BJ (cell line): ENCODE measurements around the gene RETN. TPM values are rescaled to one million over a fixed set of nuclear protein-coding genes. Genes with fewer than 3 reads are reported as not detected.

Source experiments
- CTCF ChIA-PET: fragments of 350-600 bp; formaldehyde crosslinking; extraction: SDS; loops from one replicate; lab custom pipeline; 2021; ENCODE audit warnings: antibody characterized with exemption, inconsistent platforms; lab: Yijun Ruan, JAX
- POLR2A ChIA-PET: fragments of 300-600 bp; sonication (Branson Sonifier 250); formaldehyde crosslinking; extraction: SDS; loops from one replicate; lab custom pipeline; 2021; ENCODE audit warnings: antibody characterized with exemption; lab: Charles Lee
- DNase-seq: peaks from one replicate; pipeline ENCODE4 v3.0.0-alpha.2; 2011; ENCODE audit warnings: low read depth
- H3K27me3 ChIP-seq: 2 replicates; pipeline ENCODE4 v1.6.0; 2011; ENCODE audit warnings: low read length; ENCODE audit not compliant: control insufficient read depth, insufficient read depth
- H3K36me3 ChIP-seq: 2 replicates; pipeline ENCODE4 v1.5.1; 2011; ENCODE audit warnings: low read length; ENCODE audit not compliant: control insufficient read depth, insufficient read depth
- H3K4me3 ChIP-seq: 2 replicates; pipeline ENCODE4 v1.5.1; 2011; ENCODE audit warnings: low read depth, mild to moderate bottlenecking, control low read depth, low read length
- CTCF ChIP-seq: IDR thresholded peaks from 2 replicates; pipeline ENCODE4 v1.5.1; 2011; ENCODE audit warnings: low read depth, mild to moderate bottlenecking, control low read depth, inconsistent platforms, low read length, moderate library complexity; ENCODE audit not compliant: insufficient read depth
- polyA plus RNA-seq: library from polyadenylated mRNA; depleted of rRNA; stranded (reverse); fragments of >200 nt; gene quantifications from 2 replicates; pipeline ENCODE4 v1.2.3, GENCODE V29; 2011

The RETN gene
- polyA plus RNA-seq, 1 experiment, result not detected

GRCh38 chr19:7628589-7629311 is 40.1 kb upstream of the RETN start:
- no peak for TF ChIP-seq CTCF
- Histone ChIP-seq H3K36me3 (peaks cover 10% of the 10 kb centered on the region), H3K27me3 (no peaks in the 10 kb centered on the region), H3K4me3 (peak overlapping the region; percentile 73)
- POLR2A ChIA-PET, result interaction anchor here (0.5 kb wide), 1 partner anchor 407 kb away, joined by 3 read pairs; no protein-coding TSS in a partner anchor
- CTCF ChIA-PET, result interaction anchor here (1.9 kb wide), 1 partner anchor 171 kb away, joined by 6 read pairs; no protein-coding TSS in a partner anchor
- no peak for DNase-seq

GRCh38 chr19:7629347-7630054 is 39.3 kb upstream of the RETN start, which contains the start of the genes PET100 and XAB2:
TSS of gene PET100 (plus strand) at chr19:7629793. CDS start at chr19:7629834, 41 bp downstream.
TSS of gene XAB2 (minus strand) at chr19:7629545. CDS start at chr19:7629527, 18 bp downstream.
- Histone ChIP-seq H3K27me3 (no peaks in the 10 kb centered on the region), H3K36me3 (peaks cover 10% of the 10 kb centered on the region), H3K4me3 (peak within 1 kb of the TSS; percentile 93)
- ChIA-PET CTCF (interaction anchor here (1.2 to 1.9 kb wide), 4 partner anchors 22 to 170 kb away, joined by 4 to 6 read pairs (median 5); partner anchors contain the start of gene TRAPPC5), POLR2A (no interaction called here)
- TF ChIP-seq CTCF, result no peak
- DNase-seq, result peak; percentile 94

GRCh38 chr19:7631577-7631976 is 37.3 kb upstream of the RETN start:
- DNase-seq, result no peak
- ChIA-PET POLR2A (no interaction called here), CTCF (interaction anchor here (1.1 kb wide), 1 partner anchor 339 kb away, joined by 3 read pairs; no protein-coding TSS in a partner anchor)
- Histone ChIP-seq H3K27me3 (no peaks in the 10 kb centered on the region), H3K36me3 (peaks cover 1% of the 10 kb centered on the region; the same call in 1 of the 2 replicates), H3K4me3 (no peak overlapping the region)
- no peak for TF ChIP-seq CTCF

DNA sequence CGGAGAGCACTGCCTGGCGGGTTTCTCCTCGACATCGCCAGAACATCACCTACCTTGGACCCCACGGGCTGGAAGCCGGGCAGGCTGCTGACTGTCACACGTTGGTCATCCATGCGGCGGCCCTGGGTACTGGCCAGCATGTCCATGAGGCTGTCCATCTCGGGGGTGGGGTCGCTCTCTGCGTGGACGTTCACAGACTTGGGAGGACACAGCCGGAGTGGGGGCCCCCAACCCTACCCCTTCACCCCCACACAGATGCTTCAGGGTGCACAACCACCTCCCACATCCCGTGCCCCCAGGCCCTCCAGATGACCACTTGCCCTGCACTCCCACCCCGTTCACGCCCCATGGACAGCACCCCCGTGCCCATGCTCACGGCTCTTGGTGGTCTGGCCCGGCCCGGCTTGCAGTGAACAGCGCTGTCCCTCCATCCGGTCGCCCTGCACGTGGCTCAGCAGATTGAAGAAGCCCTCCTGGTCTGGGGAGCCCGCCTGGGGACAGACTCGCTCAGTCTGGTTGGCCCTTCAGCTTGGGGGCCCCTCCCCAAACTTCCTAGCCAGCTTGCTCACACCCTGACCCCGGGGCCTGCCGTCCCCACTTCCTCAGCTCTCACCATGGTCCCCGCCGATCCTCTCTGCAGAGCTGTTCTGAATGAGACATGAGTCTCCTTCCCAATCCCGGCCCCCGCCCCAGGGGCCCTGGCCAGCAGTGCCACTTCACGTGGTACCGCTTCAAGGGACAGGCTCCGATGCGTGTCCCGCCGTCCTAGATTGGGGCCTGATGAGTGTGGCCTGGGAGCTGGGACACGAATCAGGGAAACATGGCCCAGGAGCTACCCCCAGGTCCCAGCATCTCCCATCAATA is 36.3 kb upstream of the RETN start:
- H3K4me3 ChIP-seq, result no peak overlapping the region
- DNase-seq, result no peak
- ChIA-PET CTCF (interaction anchor here (1.1 to 3.5 kb wide), 3 partner anchors 10 to 338 kb away, joined by 3 to 18 read pairs (median 4); partner anchors contain the start of gene TRAPPC5), POLR2A (no interaction called here)
- no peaks in the 10 kb centered on the region for H3K27me3 ChIP-seq
- peaks cover 1% of the 10 kb centered on the region; the same call in 1 of the 2 replicates for H3K36me3 ChIP-seq
- TF ChIP-seq CTCF, result no peak
